A549 (cell line): ENCODE results near the gene COBL. TPM values are rescaled to one million over a fixed set of nuclear protein-coding genes. Genes with fewer than 3 reads are reported as not detected.

ENCODE experiments used
- ATAC-seq, 2 experiments: fragments of 200-7000 bp in 1 of 2; fragments of >200 bp in 1 of 2; cut with Nextera tagmentation in 1 of 2; cut with Tn5 transposase in 1 of 2; 3 replicates each; pipeline versions ENCODE4 v1.8.0 to v1.9.1; 2018 to 2020; ENCODE audit warnings: mild to moderate bottlenecking in 1 of 2, moderate library complexity in 1 of 2
- CTCF ChIA-PET: fragments of 300-600 bp; sonication (Branson Sonifier 250); formaldehyde crosslinking; extraction: SDS; loops from one replicate; lab custom pipeline; 2021; ENCODE audit warnings: antibody characterized with exemption, inconsistent platforms; lab: Yijun Ruan, JAX
- POLR2A ChIA-PET: fragments of 350-600 bp; formaldehyde crosslinking; extraction: SDS; loops from one replicate; lab custom pipeline; 2021; ENCODE audit warnings: antibody characterized with exemption, inconsistent platforms; lab: Yijun Ruan, JAX
- DNase-seq, 2 experiments: peaks; one replicate each; pipeline versions ENCODE4 v3.0.0 to v3.0.0-alpha.2; 2011 to 2016; ENCODE audit warnings: low read depth in 1 of 2, low spot score in 1 of 2
- FAIRE-seq: peaks from 2 replicates; lab custom pipeline; 2011; peaks lifted over from hg19 to GRCh38; lab: Jason Lieb, UNC
- H3K27ac ChIP-seq, 2 experiments: fragments of >200 bp; sonication (Bioruptor Twin); formaldehyde crosslinking; 3 replicates each; pipeline ENCODE4 v1.5.1; 2016 to 2017
- H3K4me1 ChIP-seq: fragments of >200 bp; sonication (Bioruptor Twin); formaldehyde crosslinking; 3 replicates; pipeline ENCODE4 v1.6.1; 2016
- H3K4me2 ChIP-seq: fragments of >200 bp; sonication (Bioruptor Twin); formaldehyde crosslinking; 3 replicates; pipeline ENCODE4 v1.6.1; 2016
- H3K4me3 ChIP-seq: fragments of >200 bp; sonication (Bioruptor Twin); formaldehyde crosslinking; 3 replicates; pipeline ENCODE4 v1.5.1; 2016
- H3K9me3 ChIP-seq: fragments of >200 bp; sonication (Bioruptor Twin); formaldehyde crosslinking; 3 replicates; pipeline ENCODE4 v1.6.1; 2016
- BCL3 ChIP-seq: fragments of >200 bp; sonication (Bioruptor Twin); formaldehyde crosslinking; IDR thresholded peaks from 3 replicates; pipeline ENCODE4 v1.6.1; 2016
- CBX2 ChIP-seq: fragments of 200-600 bp; sonication (generic); IDR thresholded peaks from 2 replicates; pipeline ENCODE4 v1.6.1; 2016; ENCODE audit warnings: low read depth, mild to moderate bottlenecking, borderline replicate concordance
- CBX8 ChIP-seq: fragments of 200-600 bp; sonication (generic); IDR thresholded peaks from 2 replicates; pipeline ENCODE4 v1.6.1; 2016
- CHD2 ChIP-seq: fragments of 150-350 bp; IDR thresholded peaks from 2 replicates; pipeline ENCODE4 v1.6.1; 2014; ENCODE audit warnings: low read length; ENCODE audit not compliant: partially characterized antibody
- CHD4 ChIP-seq: fragments of 200-600 bp; sonication (generic); IDR thresholded peaks from 2 replicates; pipeline ENCODE4 v1.6.1; 2016; ENCODE audit warnings: antibody characterized with exemption, mild to moderate bottlenecking, borderline replicate concordance
- CTCF ChIP-seq: fragments of >200 bp; sonication (Bioruptor Twin); formaldehyde crosslinking; IDR thresholded peaks from 3 replicates; pipeline ENCODE4 v1.5.1; 2016
- FOSL2 ChIP-seq, 2 experiments: fragments of 450-650 bp in 1 of 2; fragments of >200 bp in 1 of 2; sonication (Bioruptor Twin) in 1 of 2; formaldehyde crosslinking; IDR thresholded peaks; 2 replicates each; pipeline versions ENCODE4 v1.5.0 to v1.6.1; 2016 to 2020; ENCODE audit warnings: mild to moderate bottlenecking in 1 of 2, moderate library complexity in 1 of 2
- FOXS1 ChIP-seq: fragments of 250-450 bp; sonication (Bioruptor Pico); IDR thresholded peaks from 2 replicates; pipeline ENCODE4 v1.5.0; 2020; ENCODE audit warnings: mild to moderate bottlenecking, moderate library complexity
- GATA3 ChIP-seq: IDR thresholded peaks from 2 replicates; pipeline ENCODE4 v1.6.1; 2012; ENCODE audit warnings: borderline replicate concordance
- HOXA7 ChIP-seq: fragments of 250-450 bp; sonication (Bioruptor Pico); IDR thresholded peaks from 2 replicates; pipeline ENCODE4 v1.5.0; 2020; ENCODE audit warnings: mild to moderate bottlenecking, moderate library complexity
- JUNB ChIP-seq: fragments of >200 bp; sonication (Bioruptor Twin); formaldehyde crosslinking; IDR thresholded peaks from 2 replicates; pipeline ENCODE4 v1.6.1; 2016
- KDM5A ChIP-seq: fragments of 200-600 bp; sonication (generic); IDR thresholded peaks from 2 replicates; pipeline ENCODE4 v1.6.1; 2016; ENCODE audit warnings: antibody characterized with exemption, mild to moderate bottlenecking
- MAFK ChIP-seq: fragments of 450-650 bp; IDR thresholded peaks from 2 replicates; pipeline ENCODE4 v1.6.1; 2014; ENCODE audit not compliant: partially characterized antibody
- MAX ChIP-seq: IDR thresholded peaks from 2 replicates; pipeline ENCODE4 v1.6.1; 2012
- MAZ ChIP-seq: fragments of 150-350 bp; IDR thresholded peaks from 2 replicates; pipeline ENCODE4 v1.6.1; 2014; ENCODE audit warnings: antibody characterized with exemption, low read depth, low read length, borderline replicate concordance
- NFE2L2 ChIP-seq: fragments of 150-350 bp; conservative IDR thresholded peaks from 2 replicates; pipeline ENCODE4 v1.6.1; 2014; ENCODE audit warnings: low read length
- POLR2A ChIP-seq: IDR thresholded peaks from 2 replicates; pipeline ENCODE4 v1.6.1; 2012; ENCODE audit warnings: mild to moderate bottlenecking, low read length
- REST ChIP-seq: fragments of 200-600 bp; sonication (generic); IDR thresholded peaks from 2 replicates; pipeline ENCODE4 v1.6.1; 2016; ENCODE audit warnings: antibody characterized with exemption, mild to moderate bottlenecking, moderate library complexity
- RNF2 ChIP-seq: fragments of 200-600 bp; sonication (generic); IDR thresholded peaks from 2 replicates; pipeline ENCODE4 v1.6.1; 2016; ENCODE audit warnings: low read depth, mild to moderate bottlenecking, antibody characterized with exemption, moderate library complexity, borderline replicate concordance
- TFCP2L1 ChIP-seq: fragments of 250-450 bp; sonication (Bioruptor Pico); IDR thresholded peaks from 2 replicates; pipeline ENCODE4 v1.5.0; 2021; ENCODE audit warnings: mild to moderate bottlenecking
- TP53 ChIP-seq: fragments of 250-450 bp; sonication (Bioruptor Pico); IDR thresholded peaks from 2 replicates; pipeline ENCODE4 v1.5.0; 2021; ENCODE audit warnings: mild to moderate bottlenecking, moderate library complexity
- ZC3H11A ChIP-seq: fragments of 450-650 bp; IDR thresholded peaks from 2 replicates; pipeline ENCODE4 v1.6.1; 2014; ENCODE audit warnings: antibody characterized with exemption, mild to moderate bottlenecking
- ZFP36 ChIP-seq: fragments of 450-650 bp; IDR thresholded peaks from 2 replicates; pipeline ENCODE4 v1.6.1; 2014; ENCODE audit warnings: borderline replicate concordance; ENCODE audit not compliant: partially characterized antibody
- ZNF302 ChIP-seq: fragments of 250-450 bp; sonication (Bioruptor Pico); IDR thresholded peaks from 2 replicates; pipeline ENCODE4 v1.9.0; 2021; ENCODE audit warnings: inconsistent platforms, mild to moderate bottlenecking, moderate library complexity
- WGBS: methylation state at CpG from one replicate; pipeline ENCODE4 v1.1.6; 2017; ENCODE audit errors: missing lambda C conversion rate; 5-methylcytosine and 5-hydroxymethylcytosine counted together
- polyA plus RNA-seq, 4 experiments: library from polyadenylated mRNA; depleted of rRNA in 3 of 4; stranded (reverse); fragments of >200 nt; fragmentation: RNase III in 1 of 4; extraction: RNeasy Plus Mini Kit Qiagen cat#74134 plus additional on column Dnase treatment in 1 of 4; gene quantifications; 2 replicates in 3 of 4; 3 replicates in 1 of 4; pipeline ENCODE4 v1.2.3, GENCODE V29; 2011 to 2017
- TF ChIP-seq, protein P1 (sequence below): fragments of 250-450 bp; sonication (Bioruptor Pico); IDR thresholded peaks from 2 replicates; pipeline ENCODE4 v1.5.0; 2020; ENCODE audit warnings: low read depth, mild to moderate bottlenecking, moderate library complexity
- TF ChIP-seq, protein P2 (sequence below): IDR thresholded peaks from 2 replicates; pipeline ENCODE4 v1.6.1; 2012; ENCODE audit warnings: low read depth, borderline replicate concordance
- TF ChIP-seq, protein P3 (sequence below): fragments of >200 bp; sonication (Bioruptor Twin); formaldehyde crosslinking; IDR thresholded peaks from 2 replicates; pipeline ENCODE4 v1.6.1; 2016

Gene COBL
- polyA plus RNA-seq, 2 of the 4 experiments (the other 2 are of a cell fraction) = 1.5 to 7.4 TPM

DNA sequence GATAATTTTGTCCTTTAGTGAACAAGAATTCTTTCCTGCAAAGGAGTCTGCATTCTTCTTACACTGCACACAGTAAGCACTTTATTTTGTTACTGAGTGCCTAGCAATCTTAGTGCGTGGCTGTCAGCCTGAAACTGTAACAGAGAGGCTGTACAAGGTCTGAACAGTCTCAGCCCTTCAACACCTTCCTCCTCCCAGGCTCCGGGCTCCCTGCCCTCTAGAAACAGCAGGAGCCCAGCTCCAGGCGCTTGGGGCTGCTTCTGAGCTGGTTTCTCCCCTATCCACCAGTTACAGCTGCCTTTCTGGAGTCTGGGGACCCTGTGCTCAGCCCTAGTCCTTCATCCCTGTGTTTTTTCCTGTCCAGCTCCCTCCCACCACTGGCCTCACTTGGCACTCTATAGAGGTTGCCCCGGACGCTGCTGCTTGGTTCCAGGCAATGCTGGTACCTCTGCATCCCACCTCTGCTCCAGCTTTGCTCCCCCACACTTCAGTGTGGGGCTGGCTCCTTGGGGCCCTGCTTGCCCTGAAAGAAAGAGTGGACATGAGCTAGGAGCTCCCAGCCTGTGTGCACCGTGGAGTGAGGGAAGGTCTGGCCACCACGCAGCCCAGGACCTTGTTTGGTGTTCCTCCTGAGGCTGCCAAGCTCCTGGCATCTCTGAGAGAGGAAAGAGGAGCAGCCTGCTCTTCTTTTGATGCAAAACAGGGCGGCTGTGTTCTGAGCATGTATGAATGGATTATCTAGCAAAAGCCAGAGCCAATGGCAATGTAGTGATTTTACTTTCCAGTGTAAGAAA lies 282.7 kb downstream of the COBL start:
- no peaks in the 10 kb centered on the region for H3K9me3 ChIP-seq
- H3K27ac ChIP-seq = peak overlapping the region; percentile 20 to 52; a peak in 3 of 6 replicates
- DNase-seq (no peak), FAIRE-seq (no peak), ATAC-seq (peak; percentile 47 to 58)
- ChIA-PET CTCF (interaction anchor here (0.9 kb wide), 1 partner anchor 147 kb away, joined by 3 read pairs; no protein-coding TSS in a partner anchor), POLR2A (no interaction called here)
- peaks cover 18% of the 10 kb centered on the region for H3K4me1 ChIP-seq
- WGBS = 76% methylated on average over 8 of the region's 8 CpGs
- no peak for TF ChIP-seq MAX
- no peak for TF ChIP-seq MAFK
- no peak for TF ChIP-seq POLR2A
- no peak for TF ChIP-seq ZNF302 (CRISPR knock-in tag)
- TF ChIP-seq, protein P1, sequence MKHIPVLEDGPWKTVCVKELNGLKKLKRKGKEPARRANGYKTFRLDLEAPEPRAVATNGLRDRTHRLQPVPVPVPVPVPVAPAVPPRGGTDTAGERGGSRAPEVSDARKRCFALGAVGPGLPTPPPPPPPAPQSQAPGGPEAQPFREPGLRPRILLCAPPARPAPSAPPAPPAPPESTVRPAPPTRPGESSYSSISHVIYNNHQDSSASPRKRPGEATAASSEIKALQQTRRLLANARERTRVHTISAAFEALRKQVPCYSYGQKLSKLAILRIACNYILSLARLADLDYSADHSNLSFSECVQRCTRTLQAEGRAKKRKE = no peak
- no peak for TF ChIP-seq MAZ
- TF ChIP-seq ZFP36 = no peak
- TF ChIP-seq RNF2 = no peak
- TF ChIP-seq CBX8 = no peak
- no peak for TF ChIP-seq CHD4
- TF ChIP-seq FOSL2 (IDR thresholded peaks at IDR 0.05) = no peak
- TF ChIP-seq FOSL2 (CRISPR knock-in tag; IDR thresholded peaks at IDR 0.05) = no peak
- no peak for TF ChIP-seq TFCP2L1
- no peak for TF ChIP-seq BCL3
- no peak for TF ChIP-seq FOXS1
- TF ChIP-seq KDM5A = no peak
- TF ChIP-seq JUNB = no peak
- TF ChIP-seq, protein P2, sequence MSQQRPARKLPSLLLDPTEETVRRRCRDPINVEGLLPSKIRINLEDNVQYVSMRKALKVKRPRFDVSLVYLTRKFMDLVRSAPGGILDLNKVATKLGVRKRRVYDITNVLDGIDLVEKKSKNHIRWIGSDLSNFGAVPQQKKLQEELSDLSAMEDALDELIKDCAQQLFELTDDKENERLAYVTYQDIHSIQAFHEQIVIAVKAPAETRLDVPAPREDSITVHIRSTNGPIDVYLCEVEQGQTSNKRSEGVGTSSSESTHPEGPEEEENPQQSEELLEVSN = no peak
- no peak for TF ChIP-seq TP53 (CRISPR knock-in tag)
- no peak for TF ChIP-seq CHD2
- H3K4me3 ChIP-seq = no peak overlapping the region
- H3K4me2 ChIP-seq = peak overlapping the region; percentile 40

DNA sequence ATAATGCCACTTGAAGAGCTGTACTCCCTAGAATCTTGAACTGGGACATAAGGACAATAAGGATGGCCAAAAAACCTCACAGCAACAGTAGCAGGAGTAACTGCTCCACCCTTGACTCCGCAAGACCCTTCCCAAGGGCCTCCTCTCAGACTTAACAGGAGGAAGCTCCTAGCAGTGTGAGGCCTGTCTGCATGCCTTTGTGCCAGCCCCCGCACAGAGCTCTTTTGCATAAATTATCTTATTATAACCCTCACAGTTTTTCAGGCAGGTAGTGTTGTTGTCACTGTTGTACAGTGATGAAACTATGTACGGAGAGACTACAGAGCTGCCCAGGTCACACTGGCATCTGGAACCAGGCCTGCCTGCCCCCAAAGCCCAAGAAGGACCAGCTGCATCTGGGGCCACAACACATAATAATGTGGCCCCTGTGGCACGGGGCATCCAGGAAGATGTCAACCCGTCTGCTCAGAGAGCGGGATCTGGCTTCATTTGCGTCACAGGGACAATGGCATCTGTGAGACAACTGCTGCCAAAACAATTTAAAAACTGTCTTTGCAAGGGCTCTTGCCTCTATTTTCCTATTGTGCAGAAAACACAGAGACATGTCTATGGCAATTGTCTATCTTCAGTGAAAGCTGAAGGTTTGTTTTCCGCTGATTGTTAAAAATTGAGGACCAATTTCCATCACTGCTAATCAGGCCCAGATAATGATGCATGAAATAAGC lies 284.7 kb downstream of the COBL start:
- DNase-seq (no peak), ATAC-seq (no peak), FAIRE-seq (no peak)
- Histone ChIP-seq H3K27ac (no peak overlapping the region), H3K4me1 (peaks cover 18% of the 10 kb centered on the region), H3K9me3 (no peaks in the 10 kb centered on the region), H3K4me2 (no peak overlapping the region), H3K4me3 (no peak overlapping the region)
- POLR2A ChIA-PET = no interaction called here
- CTCF ChIA-PET = interaction anchor here (0.8 to 3.3 kb wide), 5 partner anchors 9 to 564 kb away, joined by 3 to 8 read pairs (median 3); no protein-coding TSS in a partner anchor
- WGBS = 88% methylated on average over 8 of the region's 8 CpGs
- no peak for TF ChIP-seq CTCF
- TF ChIP-seq JUNB = no peak
- TF ChIP-seq CHD4 = no peak
- TF ChIP-seq HOXA7 (CRISPR knock-in tag) = no peak
- no peak for TF ChIP-seq FOSL2 (IDR thresholded peaks at IDR 0.05)
- no peak for TF ChIP-seq FOSL2 (CRISPR knock-in tag; IDR thresholded peaks at IDR 0.05)
- no peak for TF ChIP-seq CBX2
- TF ChIP-seq ZC3H11A = no peak
- no peak for TF ChIP-seq NFE2L2
- TF ChIP-seq, protein P3, sequence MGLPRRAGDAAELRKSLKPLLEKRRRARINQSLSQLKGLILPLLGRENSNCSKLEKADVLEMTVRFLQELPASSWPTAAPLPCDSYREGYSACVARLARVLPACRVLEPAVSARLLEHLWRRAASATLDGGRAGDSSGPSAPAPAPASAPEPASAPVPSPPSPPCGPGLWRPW = no peak
- TF ChIP-seq KDM5A = no peak
- no peak for TF ChIP-seq GATA3
- TF ChIP-seq REST = no peak
